WTC11 (cell line): ENCODE measurements around the gene CFAP299.

ENCODE experiments used
- CBFB ChIP-seq: sonication (generic); formaldehyde crosslinking; IDR thresholded peaks from 2 replicates; pipeline ENCODE4 v1.8.1; 2022; ENCODE audit warnings: mild to moderate bottlenecking, low read depth, missing genetic modification reagents
- CREB1 ChIP-seq: sonication (generic); formaldehyde crosslinking; IDR thresholded peaks from 2 replicates; pipeline ENCODE4 v1.8.0; 2023; ENCODE audit warnings: mild to moderate bottlenecking, missing genetic modification reagents
- CTCF ChIP-seq: fragments of 200-600 bp; IDR thresholded peaks from 2 replicates; pipeline ENCODE4 v1.8.0; 2022; ENCODE audit warnings: antibody characterized with exemption
- E2F4 ChIP-seq: sonication (generic); formaldehyde crosslinking; IDR thresholded peaks from 2 replicates; pipeline ENCODE4 v1.8.1; 2022; ENCODE audit warnings: low read depth, mild to moderate bottlenecking, moderate library complexity, missing genetic modification reagents, borderline replicate concordance
- EMX1 ChIP-seq: fragments of 250-450 bp; sonication (Bioruptor Pico); IDR thresholded peaks from 2 replicates; pipeline ENCODE4 v1.8.0; 2021; ENCODE audit warnings: mild to moderate bottlenecking
- NFYB ChIP-seq: sonication (generic); formaldehyde crosslinking; conservative IDR thresholded peaks from 2 replicates; pipeline ENCODE4 v1.8.0; 2022; ENCODE audit warnings: low read depth, missing genetic modification reagents

- no peak for TF ChIP-seq CTCF
- TF ChIP-seq E2F4 (CRISPR knock-in tag): no peak
- TF ChIP-seq NFYB (CRISPR knock-in tag): no peak
- TF ChIP-seq CREB1 (CRISPR knock-in tag): no peak
- no peak for TF ChIP-seq EMX1 (CRISPR knock-in tag)
- TF ChIP-seq CBFB: no peak
Observed at GRCh38 chr4:80535551-80535950, 200.0 kb downstream of the CFAP299 start.
